HG03442 (cell line): ENCODE data around the gene C1RL.
"Not testable (repeated sequence)": the region's sequence is repeated elsewhere in the genome, so short reads cannot be mapped to it uniquely, and the experiment has no call there.

Source experiments
- ATAC-seq: cut with Tn5 transposase; IDR thresholded peaks from one replicate; pipeline ENCODE4 v1.9.1; 2021; ENCODE audit warnings: mild to moderate bottlenecking, moderate library complexity; ENCODE audit not compliant: unreplicated experiment

Gene C1RL

GRCh38 chr12:7066596-7066995 is 42.4 kb downstream of the C1RL start:
- no peak for ATAC-seq

DNA sequence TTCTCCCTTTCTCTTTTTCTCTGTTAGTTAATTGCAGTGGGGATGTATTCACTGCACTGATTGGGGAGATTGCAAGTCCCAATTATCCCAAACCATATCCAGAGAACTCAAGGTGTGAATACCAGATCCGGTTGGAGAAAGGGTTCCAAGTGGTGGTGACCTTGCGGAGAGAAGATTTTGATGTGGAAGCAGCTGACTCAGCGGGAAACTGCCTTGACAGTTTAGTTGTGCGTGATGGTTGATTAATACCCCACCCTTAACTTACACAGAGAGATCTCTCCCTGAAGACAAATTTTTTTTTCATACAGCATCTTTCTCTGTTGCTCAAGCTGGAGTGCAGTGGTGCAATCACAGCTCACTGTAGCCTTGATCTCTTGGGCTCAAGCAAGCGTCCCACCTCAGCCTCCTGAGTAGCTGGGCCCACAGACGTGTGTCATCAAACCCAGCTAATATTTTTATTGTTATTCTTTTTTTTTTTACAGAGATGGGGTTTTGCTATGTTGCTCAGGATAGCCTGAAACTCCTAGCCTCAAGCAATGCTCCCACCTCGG is 43.9 kb downstream of the C1RL start:
- no peak for ATAC-seq

GRCh38 chr12:7064516-7064915 is 44.5 kb downstream of the C1RL start:
- ATAC-seq: no peak

DNA sequence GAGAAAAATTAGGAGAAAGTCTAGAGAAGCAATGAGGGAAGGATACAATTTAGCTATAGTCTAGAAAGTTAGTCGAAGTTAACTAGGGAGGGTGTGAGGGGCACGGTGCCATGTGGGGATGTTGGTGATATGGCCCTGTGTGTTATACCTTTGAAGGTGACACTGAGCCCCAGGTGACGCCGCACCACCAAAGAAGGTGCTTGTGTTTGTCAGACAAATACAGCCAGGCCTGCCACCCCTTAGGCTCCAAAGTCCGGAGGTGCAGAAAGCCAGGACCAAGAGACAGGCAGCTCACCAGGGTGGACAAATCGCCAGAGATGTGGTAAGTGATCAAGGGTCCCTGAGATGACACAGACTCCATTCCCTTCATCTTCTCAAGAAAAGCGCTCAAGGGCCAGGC is 47.4 kb downstream of the C1RL start:
- no peak for ATAC-seq

GRCh38 chr12:7061138-7061537 is 47.9 kb downstream of the C1RL start:
- no peak for ATAC-seq

GRCh38 chr12:7060353-7060954 is 48.6 kb downstream of the C1RL start, which contains the start of gene C1S:
TSS of gene C1S (plus strand) at chr12:7060718. CDS start at chr12:7061913, 1,195 bp downstream.
- ATAC-seq: no peak

GRCh38 chr12:7059780-7060179 is 49.2 kb downstream of the C1RL start:
- ATAC-seq: no peak

DNA sequence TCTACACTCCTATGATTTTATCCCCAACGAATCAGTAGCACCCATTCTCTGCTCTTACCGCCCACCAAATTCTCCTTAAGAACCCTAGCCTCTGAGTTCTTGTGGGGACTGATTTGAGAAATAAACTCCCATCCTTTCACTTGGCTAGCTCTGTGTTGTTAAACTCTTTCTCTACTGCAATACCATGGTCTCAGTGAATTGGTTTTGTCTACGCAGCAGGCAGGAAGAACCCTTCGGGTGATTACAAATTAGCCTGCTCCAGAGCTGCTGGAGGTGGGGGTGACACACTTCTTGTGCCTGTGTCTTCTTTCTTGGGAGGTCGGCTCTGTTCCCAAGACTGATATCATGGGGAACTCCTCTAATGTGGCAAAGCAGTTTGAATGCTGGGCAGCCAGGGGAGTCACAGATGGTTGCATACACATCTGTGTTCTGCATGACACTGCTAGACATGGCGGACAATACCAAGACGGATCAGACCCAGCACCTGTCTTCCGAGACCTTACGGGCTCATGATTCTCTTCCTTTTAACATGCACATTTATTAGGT is 50.1 kb downstream of the C1RL start:
- no peak for ATAC-seq

GRCh38 chr12:7058163-7058845 is 50.7 kb downstream of the C1RL start:
- ATAC-seq: no peak

GRCh38 chr12:7055736-7056135 is 53.3 kb downstream of the C1RL start:
- not testable (repeated sequence) for ATAC-seq

GRCh38 chr12:7054925-7055324 is 54.1 kb downstream of the C1RL start:
- no peak for ATAC-seq

DNA sequence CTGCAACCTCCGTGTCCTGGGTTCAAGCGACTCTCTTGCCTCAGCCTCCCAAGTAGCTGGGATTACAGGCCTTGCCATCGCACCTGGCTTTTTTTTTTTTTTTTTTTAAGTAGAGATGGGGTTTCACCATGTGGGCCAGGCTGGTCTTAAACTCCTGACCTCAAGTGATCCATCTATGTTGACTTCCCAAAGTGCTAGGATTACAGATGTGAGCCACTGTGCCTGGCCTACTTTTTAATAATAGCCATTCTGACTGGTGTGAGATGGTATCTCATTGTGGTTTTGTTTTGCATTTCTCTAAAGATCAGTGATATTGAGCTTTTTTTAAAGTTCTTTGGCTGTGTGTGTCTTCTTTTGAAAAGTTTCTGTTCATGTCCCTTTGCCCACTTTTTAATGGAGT is 59.0 kb downstream of the C1RL start:
- not testable (repeated sequence) for ATAC-seq

DNA sequence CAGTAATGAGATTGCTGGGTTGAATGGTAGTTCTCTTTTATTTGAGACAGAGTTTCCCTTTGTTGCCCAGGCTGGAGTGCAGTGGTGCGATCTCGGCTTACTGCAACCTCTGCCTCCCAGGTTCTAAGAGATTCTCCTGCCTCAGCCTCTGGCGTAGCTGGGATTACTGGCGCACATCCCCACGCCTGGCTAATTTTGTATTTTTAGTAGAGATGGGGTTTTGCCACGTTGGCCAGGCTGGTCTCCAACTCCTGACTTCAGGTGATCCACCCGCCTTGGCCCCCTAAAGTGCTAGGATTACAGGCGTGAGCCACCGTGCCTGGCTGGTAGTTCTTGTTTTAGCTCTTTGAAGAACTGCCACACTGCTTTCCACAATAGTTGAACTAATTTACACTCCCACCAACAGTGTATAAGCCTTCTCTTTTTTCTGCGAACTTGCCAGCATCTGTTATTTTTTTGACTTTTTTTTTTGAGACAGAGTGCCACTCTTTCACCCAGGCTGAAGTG is 59.5 kb downstream of the C1RL start:
- not testable (repeated sequence) for ATAC-seq

DNA sequence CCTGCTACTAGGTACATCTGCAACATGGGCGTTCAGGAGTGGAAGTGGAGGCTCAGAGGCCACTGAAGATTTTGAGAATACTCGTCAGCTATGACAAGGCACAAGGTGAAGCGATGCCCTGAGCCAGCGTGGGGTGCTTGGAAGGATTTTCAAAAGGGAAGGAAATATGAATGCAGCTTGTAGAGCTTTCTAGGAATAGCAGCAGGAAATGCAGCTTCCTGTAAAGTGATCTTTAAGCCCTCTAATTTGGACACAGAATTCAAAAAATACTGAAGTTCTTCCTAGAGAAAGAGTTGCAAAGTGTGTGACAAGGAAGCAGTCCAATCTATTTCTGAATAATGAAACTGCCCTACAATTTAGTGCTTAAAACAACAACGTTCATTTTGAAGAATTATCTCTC is 61.7 kb downstream of the C1RL start:
- no peak for ATAC-seq

GRCh38 chr12:7046383-7047105 is 62.5 kb downstream of the C1RL start:
- ATAC-seq: no peak

DNA sequence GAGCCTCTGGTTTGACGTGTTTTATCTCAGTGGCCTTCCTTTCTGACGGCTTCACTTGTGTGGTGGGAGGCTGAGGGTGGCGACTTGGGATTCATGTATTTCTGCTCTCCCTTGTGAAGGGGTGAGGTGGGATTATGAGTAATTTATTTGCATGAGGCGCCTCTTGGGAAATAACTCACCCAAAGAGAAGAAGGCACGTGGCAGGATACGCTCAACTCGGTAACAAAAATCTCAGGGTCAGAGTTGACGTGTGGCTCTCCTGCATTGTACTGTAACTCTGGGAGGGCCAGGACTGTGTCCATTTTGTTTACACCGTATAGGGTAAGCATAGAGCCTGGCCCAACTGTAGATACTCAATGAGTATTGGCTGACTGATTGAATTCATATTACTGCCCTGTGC is 63.1 kb downstream of the C1RL start:
- ATAC-seq: no peak
